ENCODE results near the gene EDEM3. TPM values are rescaled to one million over a fixed set of nuclear protein-coding genes. Genes with fewer than 3 reads are reported as not detected.

EDEM3 gene
- total RNA-seq, 1 experiment from 2014 or later, result 14.0 TPM

GRCh38 chr1:184644771-184645170 lies 109.9 kb downstream of the EDEM3 start:
- Histone ChIP-seq H2AFZ (ENCODE audit: low read length) (no peak overlapping the region), H3T11ph (ENCODE audit: low read length) (no peak overlapping the region), H4K91ac (ENCODE audit: insufficient read length, low read depth, low read length) (no peak overlapping the region), H2BK15ac (ENCODE audit: low read depth, low read length) (no peak overlapping the region), H2BK20ac (ENCODE audit: low read depth, low read length, poor library complexity, severe bottlenecking) (no peak overlapping the region), H2BK12ac (ENCODE audit: insufficient read length, low read depth, low read length) (no peak overlapping the region), H3K56ac (ENCODE audit: insufficient read length, low read depth, low read length) (no peak overlapping the region), H4K5ac (ENCODE audit: insufficient read length, low read depth, low read length) (no peak overlapping the region), H3K4me1 (ENCODE audit: insufficient read depth, low read length) (no peaks in the 10 kb centered on the region), H3K23me2 (ENCODE audit: insufficient read length, low read depth, low read length, poor library complexity, severe bottlenecking) (no peaks in the 10 kb centered on the region), H3K79me1 (ENCODE audit: insufficient read depth, low read depth, low read length, poor library complexity, severe bottlenecking) (no peaks in the 10 kb centered on the region), H3K9ac (ENCODE audit: extremely low read depth, insufficient read length, low read length) (no peak overlapping the region), H3K27ac (ENCODE audit: insufficient read length, low read depth, low read length) (no peak overlapping the region), H3K4me2 (ENCODE audit: insufficient read depth, insufficient read length, low read length) (no peak overlapping the region), H3K23ac (ENCODE audit: insufficient read length, low read depth, low read length) (no peak overlapping the region), H3K27me3 (ENCODE audit: insufficient read depth, low read length) (no peaks in the 10 kb centered on the region), H3K14ac (ENCODE audit: insufficient read depth, low read length) (no peak overlapping the region), H3K4ac (ENCODE audit: low read depth, low read length) (no peak overlapping the region), H3K79me2 (ENCODE audit: insufficient read depth, low read length) (no peaks in the 10 kb centered on the region), H3K18ac (ENCODE audit: insufficient read length, low read depth, low read length) (no peak overlapping the region), H4K20me1 (ENCODE audit: control insufficient read depth, insufficient read depth, insufficient read length) (no peaks in the 10 kb centered on the region), H3K9me3 (ENCODE audit: control insufficient read depth, low read depth, low read length) (no peaks in the 10 kb centered on the region), H4K8ac (replicated peaks; ENCODE audit: insufficient read length, low read depth, low read length) (no peak overlapping the region), H2AK5ac (ENCODE audit: insufficient read length, low read length) (no peak overlapping the region), H2BK5ac (ENCODE audit: insufficient read length, low read length) (no peak overlapping the region), H2BK120ac (ENCODE audit: low read depth, low read length, poor library complexity, severe bottlenecking) (no peak overlapping the region)
- no peak overlapping the region for H3K4me3 Mint-ChIP-seq
- no peak overlapping the region for H3K27ac Mint-ChIP-seq
- no peaks in the 10 kb centered on the region for H3K4me1 Mint-ChIP-seq
- no peaks in the 10 kb centered on the region; a peak in 1 of 7 replicates for H3K36me3 Mint-ChIP-seq (ENCODE audit: insufficient read depth in 1 of 3, low read depth in 3 of 3)
- H3K27me3 Mint-ChIP-seq (ENCODE audit: low read depth), result peaks cover 5% of the 10 kb centered on the region
- WGBS (ENCODE audit: extremely low coverage, insufficient read length, low lambda C conversion rate), result no CpG with 5 or more reads among the region's 11 CpGs
- no peak for DNase-seq
- TF ChIP-seq CTCF (conservative IDR thresholded peaks at IDR 0.05), result no peak
- peaks cover 0 to 6% of the 10 kb centered on the region in 2 experiments; a peak in 2 of 5 replicates for H3K9me3 Mint-ChIP-seq
